ES-I3 (cell line): Measurements from ENCODE around the gene ZNF608.
A peak's percentile ranks its signal among the peaks of the same experiment; 100 is the strongest.

ENCODE experiments used
- H3K36me3 ChIP-seq: 2 replicates; pipeline ENCODE4 v1.6.1; 2013; ENCODE audit warnings: mild to moderate bottlenecking, low read length, control low read depth, moderate library complexity; ENCODE audit not compliant: insufficient read depth
- H3K4me1 ChIP-seq: 2 replicates; pipeline ENCODE4 v1.6.1; 2013; ENCODE audit warnings: mild to moderate bottlenecking, control low read depth, low read length; ENCODE audit not compliant: insufficient read depth
- H3K9ac ChIP-seq: 2 replicates; pipeline ENCODE4 v1.6.1; 2013; ENCODE audit warnings: low read depth, mild to moderate bottlenecking, low read length, moderate library complexity
- H3K9me3 ChIP-seq: 2 replicates; pipeline ENCODE4 v1.6.1; 2013; ENCODE audit warnings: mild to moderate bottlenecking, low read length, moderate library complexity; ENCODE audit not compliant: control insufficient read depth, insufficient read depth

Gene ZNF608

GRCh38 chr5:124746916-124747790 lies 714 bp upstream of the ZNF608 start:
- peaks cover 25% of the 10 kb centered on the region for H3K4me1 ChIP-seq
- no peaks in the 10 kb centered on the region for H3K36me3 ChIP-seq
- H3K9ac ChIP-seq = peak overlapping the region; percentile 96
- peaks cover under 1% of the 10 kb centered on the region; the same call in 1 of the 2 replicates for H3K9me3 ChIP-seq

GRCh38 chr5:124745007-124745927 lies 1.2 kb downstream of the ZNF608 start:
- Histone ChIP-seq H3K9ac (peak overlapping the region; percentile 96), H3K4me1 (peaks cover 16% of the 10 kb centered on the region; the same call in 1 of the 2 replicates)

DNA sequence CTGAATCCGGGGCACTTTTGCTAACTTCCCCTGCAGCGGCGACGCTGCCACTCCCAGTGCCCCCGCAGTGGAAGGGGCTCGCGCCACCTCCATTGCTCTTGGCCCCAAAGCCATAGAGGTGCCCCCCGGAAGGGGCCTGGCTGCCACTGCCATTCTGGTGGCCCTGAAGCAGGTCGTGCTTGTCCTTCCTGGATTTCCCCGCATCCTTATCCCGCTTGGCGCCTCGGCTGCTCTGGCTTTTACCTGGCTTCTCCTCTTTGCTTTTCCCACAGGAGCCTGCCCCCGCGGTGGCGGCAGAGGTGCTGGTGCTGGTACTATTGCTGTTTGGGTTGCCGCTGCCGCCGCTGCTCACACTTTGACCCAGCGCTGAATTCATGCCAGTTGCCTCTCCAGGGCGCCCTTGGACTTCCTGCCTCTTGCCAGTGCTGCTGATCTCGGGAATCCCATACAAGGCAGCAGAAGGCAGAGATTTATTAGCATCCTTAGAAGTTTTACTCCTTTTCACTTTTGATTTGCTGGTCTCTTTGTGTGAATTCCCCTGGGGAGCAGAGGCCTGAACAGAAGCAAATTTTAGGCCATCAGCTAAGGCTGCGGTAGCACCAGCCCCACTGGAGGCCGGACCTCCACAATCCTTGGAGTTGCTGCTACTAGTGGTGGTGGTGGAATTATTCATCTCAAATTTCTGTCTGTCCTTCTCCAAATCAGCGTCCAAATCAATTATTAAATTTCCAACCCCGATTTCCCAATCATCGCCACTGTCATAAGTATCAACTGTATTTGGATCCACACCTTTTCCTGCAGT lies 2.1 kb downstream of the ZNF608 start:
- Histone ChIP-seq H3K9me3 (peaks cover 12% of the 10 kb centered on the region), H3K4me1 (peaks cover 12% of the 10 kb centered on the region; the same call in 1 of the 2 replicates), H3K9ac (peak overlapping the region; percentile 96), H3K36me3 (no peaks in the 10 kb centered on the region)

More at GRCh38 chr5:124745007-124745927, 1.2 kb downstream of the ZNF608 start:
- no peaks in the 10 kb centered on the region for H3K36me3 ChIP-seq
- peaks cover 12% of the 10 kb centered on the region for H3K9me3 ChIP-seq

DNA sequence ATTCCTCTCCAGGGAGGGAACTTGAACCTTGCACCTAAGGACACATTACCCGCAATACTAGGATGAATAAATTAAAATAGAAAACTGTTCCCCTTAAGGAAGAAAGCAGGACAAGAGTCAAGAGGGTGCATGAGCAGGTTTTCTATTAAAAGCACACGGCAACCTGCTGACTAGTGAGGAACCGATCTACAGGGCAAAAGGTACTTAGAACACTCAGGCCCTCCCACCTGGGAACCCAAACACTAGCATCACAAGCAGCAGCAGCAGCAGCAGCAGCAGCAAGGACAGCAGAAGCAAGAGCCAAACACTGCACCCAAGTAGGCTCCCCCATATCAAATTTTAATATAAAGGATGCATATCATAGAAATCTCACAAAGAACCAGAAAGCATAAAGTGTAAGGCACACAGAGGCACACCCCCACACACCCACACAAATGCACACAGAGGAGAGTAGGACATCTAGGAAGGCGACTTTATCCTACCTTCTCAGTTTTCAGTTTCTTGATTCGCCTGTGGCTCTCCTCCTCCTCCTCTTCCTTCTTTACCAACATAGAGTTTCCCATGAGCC lies 2.8 kb downstream of the ZNF608 start:
- H3K36me3 ChIP-seq = no peaks in the 10 kb centered on the region
- peak overlapping the region; percentile 96 for H3K9ac ChIP-seq
- peaks cover 19% of the 10 kb centered on the region for H3K4me1 ChIP-seq
- peaks cover 12% of the 10 kb centered on the region for H3K9me3 ChIP-seq

DNA sequence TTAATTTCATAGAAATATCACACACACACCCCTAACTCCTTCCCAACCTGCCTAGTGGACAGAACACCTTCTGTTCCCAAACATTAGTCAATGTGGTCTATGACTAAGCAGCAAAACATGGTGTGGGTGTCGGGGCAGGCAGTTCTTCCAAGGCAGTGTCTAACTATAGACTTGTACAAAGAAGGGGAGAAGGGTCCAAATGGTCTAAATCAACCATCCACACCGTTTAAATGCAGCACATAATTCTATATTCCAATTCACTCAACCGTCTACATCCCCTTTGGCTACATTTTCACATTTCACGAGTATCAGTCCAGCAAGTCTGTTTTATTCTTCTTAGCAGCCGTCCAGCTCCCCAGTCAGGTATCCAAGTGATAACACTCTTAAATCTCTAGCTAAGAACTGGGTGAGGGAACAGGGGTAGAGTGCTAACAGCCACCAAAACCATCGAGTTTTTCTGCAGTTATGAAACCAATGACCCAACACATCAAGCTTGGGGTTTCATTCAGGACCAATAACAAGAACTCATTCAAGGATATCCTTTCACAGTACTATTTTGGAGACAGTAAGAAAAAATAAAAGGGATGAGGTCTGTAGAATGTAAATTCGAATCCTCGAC lies 3.3 kb downstream of the ZNF608 start:
- Histone ChIP-seq H3K9ac (peak overlapping the region; percentile 96), H3K4me1 (peaks cover 25% of the 10 kb centered on the region)

GRCh38 chr5:124742521-124742920 lies 3.9 kb downstream of the ZNF608 start:
- H3K4me1 ChIP-seq = peaks cover 28% of the 10 kb centered on the region
- peak overlapping the region; percentile 96 for H3K9ac ChIP-seq
- H3K9me3 ChIP-seq = peaks cover 12% of the 10 kb centered on the region
- no peaks in the 10 kb centered on the region for H3K36me3 ChIP-seq

More for the DNA sequence above, 3.3 kb downstream of the ZNF608 start:
- peaks cover 12% of the 10 kb centered on the region for H3K9me3 ChIP-seq
- no peaks in the 10 kb centered on the region for H3K36me3 ChIP-seq

DNA sequence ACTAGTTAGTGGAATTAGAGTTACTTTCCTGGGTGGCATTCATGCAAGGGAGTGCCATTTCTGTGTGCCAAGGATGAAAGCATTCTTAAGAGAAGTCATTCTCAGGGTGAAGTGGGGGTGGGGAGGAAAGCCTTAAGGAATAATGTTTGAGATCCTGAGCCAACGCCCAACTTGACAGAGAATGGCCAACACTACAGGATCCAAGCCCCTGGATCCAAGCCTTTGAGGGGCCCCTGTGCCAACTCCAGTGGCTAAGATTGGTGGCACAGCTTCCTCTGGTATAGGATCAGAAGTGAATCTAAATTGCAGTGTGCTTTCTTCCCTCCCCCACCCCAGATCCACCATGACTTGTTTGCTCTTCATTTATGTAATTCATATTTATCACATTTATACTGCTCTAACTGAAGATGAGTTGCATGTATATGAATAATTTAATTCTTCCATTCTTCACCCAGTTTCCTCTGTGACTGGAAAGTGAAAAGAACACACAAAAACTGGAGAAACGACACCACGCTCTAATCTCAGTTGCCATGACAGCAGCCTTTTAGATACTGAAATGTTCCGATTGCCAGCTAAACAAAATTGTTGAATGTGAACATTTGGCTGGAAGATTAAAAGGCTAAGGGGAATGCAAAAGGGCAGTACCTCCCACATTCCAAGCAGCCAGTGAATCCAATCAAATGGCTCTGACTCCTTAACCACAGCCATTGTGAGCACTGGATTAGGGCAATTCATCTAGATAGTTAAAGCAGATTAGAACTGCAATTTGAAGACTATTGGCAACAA lies 4.5 kb downstream of the ZNF608 start:
- Histone ChIP-seq H3K9me3 (peaks cover 12% of the 10 kb centered on the region), H3K4me1 (peaks cover 30% of the 10 kb centered on the region), H3K36me3 (no peaks in the 10 kb centered on the region), H3K9ac (peak overlapping the region; percentile 22; the same call in 1 of the 2 replicates)

GRCh38 chr5:124740991-124741583 lies 5.4 kb downstream of the ZNF608 start:
- Histone ChIP-seq H3K36me3 (no peaks in the 10 kb centered on the region), H3K9ac (no peak overlapping the region; the same call in 1 of the 2 replicates), H3K4me1 (peaks cover 38% of the 10 kb centered on the region), H3K9me3 (peaks cover 12% of the 10 kb centered on the region)

DNA sequence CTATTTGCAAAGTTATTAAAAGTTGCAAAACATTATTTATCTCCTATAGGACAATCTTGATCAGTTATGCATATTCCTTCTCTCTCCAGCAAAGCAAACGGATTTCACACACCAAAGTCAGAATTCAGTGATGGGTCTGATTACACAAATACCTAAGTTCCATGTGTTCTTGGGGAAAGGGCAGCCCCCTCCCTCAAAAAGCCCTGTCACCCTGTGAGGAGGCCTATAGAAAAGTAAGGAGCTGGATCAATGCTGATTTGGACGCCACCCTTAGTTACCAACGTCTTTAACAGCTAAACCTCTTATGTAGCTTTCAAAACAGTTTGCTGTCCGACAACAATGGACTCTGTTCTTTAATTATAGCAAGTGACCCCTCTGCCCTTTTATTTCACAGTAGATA lies 6.4 kb downstream of the ZNF608 start:
- peaks cover 47% of the 10 kb centered on the region for H3K4me1 ChIP-seq
- no peak overlapping the region for H3K9ac ChIP-seq
- peaks cover 12% of the 10 kb centered on the region for H3K9me3 ChIP-seq
- no peaks in the 10 kb centered on the region for H3K36me3 ChIP-seq

GRCh38 chr5:124739634-124740025 lies 6.8 kb downstream of the ZNF608 start:
- H3K9ac ChIP-seq = peak overlapping the region; percentile 26; the same call in 1 of the 2 replicates
- peaks cover 12% of the 10 kb centered on the region for H3K9me3 ChIP-seq
- H3K36me3 ChIP-seq = no peaks in the 10 kb centered on the region
- peaks cover 51% of the 10 kb centered on the region for H3K4me1 ChIP-seq

DNA sequence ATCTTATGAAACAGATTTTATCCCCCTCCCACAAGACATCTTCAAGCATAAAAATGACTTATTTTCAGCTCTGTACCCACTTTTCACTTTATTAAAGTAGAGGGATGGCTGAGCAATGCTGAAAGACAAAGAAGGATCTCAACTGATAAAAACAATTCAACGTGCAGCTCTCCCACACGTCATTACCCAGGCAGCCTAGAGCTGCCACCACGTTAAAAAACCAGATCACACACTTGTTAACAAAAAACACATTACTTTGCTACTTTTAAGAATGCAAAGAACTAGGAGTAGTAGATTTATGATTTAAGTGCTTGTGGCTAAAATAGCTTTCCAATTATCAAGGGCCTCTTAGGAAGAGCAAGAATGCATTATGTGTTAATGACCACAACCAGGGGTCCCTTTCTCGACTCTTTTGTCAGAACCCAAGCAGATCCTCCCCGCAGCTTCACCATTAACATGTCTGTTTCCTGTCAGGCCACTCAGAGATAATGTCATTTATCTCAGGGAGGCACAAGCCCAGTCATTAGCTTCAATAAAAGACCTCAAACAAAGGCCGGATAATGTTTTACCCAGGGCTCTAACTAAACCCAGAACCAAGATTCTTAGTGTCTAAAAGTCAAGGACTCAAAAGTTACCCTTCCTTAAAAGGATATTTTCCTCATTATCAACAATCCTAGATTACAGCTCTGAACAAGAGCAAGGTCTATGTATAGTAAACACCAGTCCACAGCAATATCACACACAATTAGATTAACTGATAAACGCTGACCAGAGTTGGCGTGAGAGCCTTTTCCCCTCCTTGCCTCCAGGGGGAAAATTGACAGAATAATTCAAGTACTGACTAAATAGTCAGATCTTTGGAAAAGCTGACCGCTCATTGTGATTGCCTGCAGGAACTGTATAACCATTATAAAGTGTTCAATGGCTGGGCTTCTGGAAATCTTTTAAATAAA lies 7.5 kb downstream of the ZNF608 start:
- Histone ChIP-seq H3K4me1 (peaks cover 58% of the 10 kb centered on the region), H3K9ac (peak overlapping the region; percentile 26; the same call in 1 of the 2 replicates), H3K9me3 (peaks cover 12% of the 10 kb centered on the region), H3K36me3 (no peaks in the 10 kb centered on the region)
